H9 (cell line): Measurements from ENCODE around the gene RPS6KA4. TPM values are rescaled to one million over a fixed set of nuclear protein-coding genes. Genes with fewer than 3 reads are reported as not detected.
A peak's percentile ranks its signal among the peaks of the same experiment; 100 is the strongest.

Experiments
- DNase-seq: peaks from one replicate; pipeline ENCODE4 v3.0.0-alpha.2; 2017
- H2AFZ ChIP-seq: one replicate; pipeline ENCODE4 v1.6.1; 2013; ENCODE audit warnings: mild to moderate bottlenecking, low read length, control low read depth, moderate library complexity
- H2AK5ac ChIP-seq: 2 replicates; pipeline ENCODE4 v1.6.1; 2013; ENCODE audit warnings: low read length, control low read depth, mixed read lengths; ENCODE audit not compliant: insufficient read length
- H2BK120ac ChIP-seq: one replicate; pipeline ENCODE4 v1.6.1; 2013; ENCODE audit warnings: low read depth, mild to moderate bottlenecking, low read length, control low read depth, inconsistent platforms; ENCODE audit not compliant: poor library complexity, severe bottlenecking
- H2BK12ac ChIP-seq: 2 replicates; pipeline ENCODE4 v1.6.1; 2013; ENCODE audit warnings: low read length, control low read depth, mixed read lengths, low read depth; ENCODE audit not compliant: insufficient read length
- H2BK15ac ChIP-seq: 2 replicates; pipeline ENCODE4 v1.6.1; 2013; ENCODE audit warnings: low read depth, low read length, control low read depth
- H2BK20ac ChIP-seq: one replicate; pipeline ENCODE4 v1.6.1; 2013; ENCODE audit warnings: low read depth, mild to moderate bottlenecking, low read length, control low read depth, inconsistent platforms; ENCODE audit not compliant: poor library complexity, severe bottlenecking
- H2BK5ac ChIP-seq: 2 replicates; pipeline ENCODE4 v1.6.1; 2013; ENCODE audit warnings: low read length, control low read depth, mixed read lengths; ENCODE audit not compliant: insufficient read length
- H3K14ac ChIP-seq: 2 replicates; pipeline ENCODE4 v1.6.1; 2013; ENCODE audit warnings: low read length, control low read depth; ENCODE audit not compliant: insufficient read depth
- H3K18ac ChIP-seq: 2 replicates; pipeline ENCODE4 v1.6.1; 2013; ENCODE audit warnings: low read depth, mild to moderate bottlenecking, mixed read lengths, low read length, control low read depth; ENCODE audit not compliant: insufficient read length
- H3K23ac ChIP-seq: 2 replicates; pipeline ENCODE4 v1.6.1; 2013; ENCODE audit warnings: low read length, control low read depth, mixed read lengths, low read depth; ENCODE audit not compliant: insufficient read length
- H3K23me2 ChIP-seq: 2 replicates; pipeline ENCODE4 v1.6.1; 2013; ENCODE audit warnings: low read depth, mild to moderate bottlenecking, mixed read lengths, low read length, control low read depth; ENCODE audit not compliant: insufficient read length, poor library complexity, severe bottlenecking
- H3K27ac ChIP-seq: 2 replicates; pipeline ENCODE4 v1.5.1; 2013; ENCODE audit warnings: low read length, control low read depth, mixed read lengths, low read depth; ENCODE audit not compliant: insufficient read length
- H3K27me3 ChIP-seq: 2 replicates; pipeline ENCODE4 v1.6.1; 2013; ENCODE audit warnings: low read length, control low read depth, inconsistent platforms; ENCODE audit not compliant: insufficient read depth
- H3K4ac ChIP-seq: 2 replicates; pipeline ENCODE4 v1.6.1; 2013; ENCODE audit warnings: low read depth, mild to moderate bottlenecking, control low read depth, inconsistent platforms, low read length, moderate library complexity
- H3K4me1 ChIP-seq: 2 replicates; pipeline ENCODE4 v1.6.1; 2013; ENCODE audit warnings: low read length, control low read depth, inconsistent platforms; ENCODE audit not compliant: insufficient read depth
- H3K4me2 ChIP-seq: 2 replicates; pipeline ENCODE4 v1.6.1; 2013; ENCODE audit warnings: low read length, control low read depth, mixed read lengths; ENCODE audit not compliant: insufficient read length, insufficient read depth
- H3K56ac ChIP-seq: 2 replicates; pipeline ENCODE4 v1.6.1; 2013; ENCODE audit warnings: low read depth, mild to moderate bottlenecking, mixed read lengths, low read length, control low read depth; ENCODE audit not compliant: insufficient read length
- H3K79me1 ChIP-seq: 2 replicates; pipeline ENCODE4 v1.6.1; 2013; ENCODE audit warnings: low read depth, mild to moderate bottlenecking, moderate library complexity, low read length, control low read depth, inconsistent platforms; ENCODE audit not compliant: insufficient read depth, poor library complexity, severe bottlenecking
- H3K79me2 ChIP-seq: 2 replicates; pipeline ENCODE4 v1.6.1; 2013; ENCODE audit warnings: low read length, control low read depth, inconsistent platforms; ENCODE audit not compliant: insufficient read depth
- H3K9ac ChIP-seq: 2 replicates; pipeline ENCODE4 v1.6.1; 2013; ENCODE audit warnings: low read length, control low read depth, mixed read lengths; ENCODE audit not compliant: insufficient read length; ENCODE audit errors: extremely low read depth
- H3K9me3 ChIP-seq: one replicate; pipeline ENCODE4 v1.6.1; 2013; ENCODE audit warnings: low read depth, low read length, inconsistent platforms; ENCODE audit not compliant: control insufficient read depth
- H3T11ph ChIP-seq: one replicate; pipeline ENCODE4 v1.6.1; 2013; ENCODE audit warnings: mild to moderate bottlenecking, low read length, control low read depth, inconsistent platforms
- H4K20me1 ChIP-seq: one replicate; pipeline ENCODE4 v1.6.1; 2013; ENCODE audit not compliant: control insufficient read depth, insufficient read length, insufficient read depth
- H4K5ac ChIP-seq: 2 replicates; pipeline ENCODE4 v1.6.1; 2013; ENCODE audit warnings: low read depth, mild to moderate bottlenecking, mixed read lengths, low read length, control low read depth; ENCODE audit not compliant: insufficient read length
- H4K8ac ChIP-seq: replicated peaks from 2 replicates; pipeline ENCODE4 v1.6.1; 2013; ENCODE audit warnings: low read length, control low read depth, mixed read lengths, low read depth; ENCODE audit not compliant: insufficient read length
- H4K91ac ChIP-seq: 2 replicates; pipeline ENCODE4 v1.6.1; 2013; ENCODE audit warnings: low read depth, mild to moderate bottlenecking, moderate library complexity, mixed read lengths, low read length, control low read depth; ENCODE audit not compliant: insufficient read length
- H3K27ac Mint-ChIP-seq, 3 experiments: 2 replicates in 2 of 3; 3 replicates in 1 of 3; pipeline ENCODE4 v1.8.0; 2020 to 2021; ENCODE audit warnings: mixed read lengths in 3 of 3, mild to moderate bottlenecking in 1 of 3, moderate library complexity in 1 of 3
- H3K27me3 Mint-ChIP-seq: 2 replicates; pipeline ENCODE4 v1.8.0; 2021; ENCODE audit warnings: low read depth, mild to moderate bottlenecking, moderate library complexity, mixed read lengths
- H3K36me3 Mint-ChIP-seq, 3 experiments: 2 replicates in 2 of 3; 3 replicates in 1 of 3; pipeline ENCODE4 v1.8.0; 2020 to 2021; ENCODE audit warnings: low read depth in 3 of 3, mixed read lengths in 3 of 3; ENCODE audit not compliant: insufficient read depth in 1 of 3
- H3K4me1 Mint-ChIP-seq, 2 experiments: 2 replicates each; pipeline ENCODE4 v1.8.0; 2020; ENCODE audit warnings: mixed read lengths in 2 of 2
- H3K4me3 Mint-ChIP-seq, 2 experiments: 2 replicates in 1 of 2; 3 replicates in 1 of 2; pipeline ENCODE4 v1.8.0; 2020 to 2021; ENCODE audit warnings: mild to moderate bottlenecking in 2 of 2, mixed read lengths in 2 of 2, moderate library complexity in 1 of 2
- H3K9me3 Mint-ChIP-seq, 2 experiments: 2 replicates in 1 of 2; 3 replicates in 1 of 2; pipeline ENCODE4 v1.8.0; 2020; ENCODE audit warnings: mild to moderate bottlenecking in 2 of 2, mixed read lengths in 2 of 2, moderate library complexity in 1 of 2
- CTCF ChIP-seq: fragments of 200-600 bp; sonication (generic); conservative IDR thresholded peaks from 3 replicates; pipeline ENCODE4 v1.8.0; 2021; ENCODE audit warnings: antibody characterized with exemption, mild to moderate bottlenecking
- WGBS: extraction: QIAGEN DNeasy Blood & Tissue Kit; methylation state at CpG from one replicate; pipeline ENCODE4 v1.1.7; 2013; ENCODE audit warnings: missing lambda C conversion rate, low lambda C conversion rate, mixed read lengths; ENCODE audit not compliant: insufficient read length; ENCODE audit errors: extremely low coverage; 5-methylcytosine and 5-hydroxymethylcytosine counted together
- total RNA-seq: library from RNA; stranded (reverse); gene quantifications from 2 replicates; pipeline ENCODE4 v1.2.1, GENCODE V29; 2021

The RPS6KA4 gene
- total RNA-seq, 1 experiment from 2014 or later, result 10.8 TPM

- no peak overlapping the region for H3K14ac ChIP-seq
- no peaks in the 10 kb centered on the region; a peak in 1 of 5 replicates for H3K9me3 Mint-ChIP-seq
- WGBS, result no CpG with 5 or more reads among the region's 6 CpGs
- no peak overlapping the region for H3K23ac ChIP-seq
- H4K91ac ChIP-seq, result no peak overlapping the region
- H4K5ac ChIP-seq, result no peak overlapping the region
- no peak overlapping the region for H3K4me2 ChIP-seq
- no peaks in the 10 kb centered on the region for H3K27me3 Mint-ChIP-seq
- H3K23me2 ChIP-seq, result no peaks in the 10 kb centered on the region
- no peaks in the 10 kb centered on the region for H3K79me2 ChIP-seq
- no peak overlapping the region for H3K4ac ChIP-seq
- peaks cover 9 to 18% of the 10 kb centered on the region in 2 experiments for H3K4me1 Mint-ChIP-seq
- no peak overlapping the region for H2BK20ac ChIP-seq
- no peak overlapping the region for H3K56ac ChIP-seq
- no peak overlapping the region for H3T11ph ChIP-seq
- H3K4me1 ChIP-seq, result no peaks in the 10 kb centered on the region; the same call in 1 of the 2 replicates
- H3K27ac ChIP-seq, result no peak overlapping the region
- H3K18ac ChIP-seq, result no peak overlapping the region
- H3K9ac ChIP-seq, result no peak overlapping the region
- H4K20me1 ChIP-seq, result no peaks in the 10 kb centered on the region
- TF ChIP-seq CTCF, result no peak
- no peak overlapping the region for H2BK5ac ChIP-seq
- H3K79me1 ChIP-seq, result no peaks in the 10 kb centered on the region
- H3K4me3 Mint-ChIP-seq, result no peak overlapping the region
- H2BK120ac ChIP-seq, result no peak overlapping the region
- H3K9me3 ChIP-seq, result no peaks in the 10 kb centered on the region
- peaks cover 10 to 23% (median 16%) of the 10 kb centered on the region in 3 experiments for H3K36me3 Mint-ChIP-seq
- no peak overlapping the region for H4K8ac ChIP-seq
- no peak overlapping the region for H2BK12ac ChIP-seq
- H2BK15ac ChIP-seq, result no peak overlapping the region
- peak overlapping the region in 1 of 3 experiments; percentile 72; a peak in 1 of 7 replicates for H3K27ac Mint-ChIP-seq
- no peak overlapping the region for H2AFZ ChIP-seq
- DNase-seq, result no peak
- no peaks in the 10 kb centered on the region for H3K27me3 ChIP-seq
- no peak overlapping the region for H2AK5ac ChIP-seq
These were observed 13.1 kb downstream of the RPS6KA4 start for GRCh38 chr11:64372021-64372420.
